Stimulated activated CD4-positive, alpha-beta T cell treated with anti-CD3 and anti-CD28 coated beads, Interleukin-4, amount 100 ng/mL, for 1 hour (primary cell): ENCODE measurements around the gene TMEM145.
"Not testable (repeated sequence)": the region's sequence is repeated elsewhere in the genome, so short reads cannot be mapped to it uniquely, and the experiment has no call there.

Experiments
- DNase-seq: peaks from one replicate; pipeline ENCODE4 v3.0.0-alpha.2; 2020

The TMEM145 gene

GRCh38 chr19:42339126-42339860 lies 26.2 kb downstream of the TMEM145 start:
- not testable (repeated sequence) for DNase-seq

GRCh38 chr19:42339922-42340321 lies 26.8 kb downstream of the TMEM145 start:
- DNase-seq = not testable (repeated sequence)

DNA sequence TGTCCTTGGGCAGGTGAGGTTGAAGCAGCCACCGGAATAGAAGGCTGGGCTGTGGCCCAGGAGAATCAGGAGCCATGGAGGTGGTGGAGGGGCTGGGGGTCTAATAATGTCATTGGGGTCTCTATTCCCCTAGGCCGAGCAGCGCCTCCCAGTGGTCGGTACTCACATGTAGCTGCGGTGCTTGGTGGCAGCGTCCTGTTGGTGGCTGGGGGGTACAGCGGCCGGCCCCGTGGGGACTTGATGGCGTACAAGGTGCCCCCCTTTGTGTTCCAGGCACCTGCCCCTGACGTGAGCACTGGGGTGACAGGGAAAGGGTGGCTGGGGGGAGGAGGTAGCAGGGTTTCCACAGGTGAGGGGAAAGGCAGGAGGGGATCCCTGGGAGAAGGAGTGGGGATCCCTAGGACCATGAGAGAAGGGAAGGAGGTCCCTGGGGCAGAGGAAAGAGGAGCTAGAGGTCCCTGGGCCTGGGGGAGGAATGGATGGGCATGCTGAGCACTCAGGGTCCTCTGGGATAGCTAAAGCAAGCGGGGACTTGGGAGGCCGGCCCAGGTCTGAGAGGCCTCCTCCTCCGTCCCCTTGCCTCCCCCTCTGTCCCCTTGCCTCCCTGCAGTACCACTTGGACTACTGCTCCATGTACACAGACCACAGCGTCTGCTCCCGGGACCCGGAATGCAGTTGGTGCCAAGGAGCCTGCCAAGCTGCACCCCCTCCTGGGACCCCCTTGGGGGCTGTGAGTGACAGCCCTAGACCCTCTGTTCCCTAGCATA lies 30.4 kb downstream of the TMEM145 start:
- DNase-seq = no peak

DNA sequence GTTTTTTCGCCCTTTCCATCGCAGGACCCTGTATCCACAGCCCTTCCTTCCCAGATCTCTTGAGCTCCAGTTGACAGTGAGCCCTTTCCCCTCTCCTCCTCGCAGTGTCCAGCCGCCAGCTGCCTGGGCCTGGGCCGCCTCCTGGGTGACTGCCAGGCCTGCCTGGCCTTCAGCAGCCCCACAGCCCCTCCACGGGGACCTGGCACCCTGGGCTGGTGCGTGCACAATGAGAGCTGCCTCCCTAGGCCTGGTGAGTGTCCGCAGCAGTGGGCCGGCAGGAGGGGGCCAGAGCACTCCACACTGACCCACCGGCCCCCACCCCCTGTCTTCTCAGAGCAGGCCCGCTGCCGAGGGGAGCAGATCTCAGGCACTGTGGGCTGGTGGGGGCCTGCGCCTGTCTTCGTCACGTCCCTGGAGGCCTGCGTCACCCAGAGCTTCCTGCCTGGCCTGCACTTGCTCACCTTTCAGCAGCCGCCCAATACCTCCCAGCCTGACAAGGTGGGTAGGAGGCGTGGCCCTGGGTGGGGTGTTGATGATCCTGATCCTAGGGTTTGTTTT lies 31.3 kb downstream of the TMEM145 start:
- no peak for DNase-seq

DNA sequence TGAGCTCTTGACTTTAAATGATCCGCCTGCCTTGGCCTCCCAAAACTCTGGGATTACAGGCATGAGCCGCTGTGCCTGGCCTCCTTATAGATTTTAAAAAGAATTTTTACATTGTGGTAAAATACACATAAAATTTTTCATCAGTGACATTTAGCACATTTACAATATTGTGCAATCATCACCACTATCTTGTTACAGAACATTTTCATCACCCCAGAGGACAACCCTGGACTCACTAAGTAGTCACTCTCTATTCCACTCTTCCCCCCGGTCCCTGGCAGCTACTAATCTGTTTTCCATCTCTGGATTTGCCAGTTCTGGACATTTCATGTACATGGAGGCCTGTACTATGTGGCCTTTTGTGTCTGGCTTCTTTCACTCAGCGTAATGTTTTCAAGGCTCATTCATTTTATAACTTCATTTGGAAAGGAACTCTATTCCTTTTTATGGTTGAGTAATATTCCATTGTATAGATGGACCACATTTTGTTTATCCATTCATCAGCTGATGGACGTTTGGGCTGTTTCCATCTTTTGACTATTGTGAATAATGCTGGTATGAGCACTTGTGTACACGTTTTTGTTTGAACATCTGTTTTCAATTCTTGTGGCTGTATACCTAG lies 32.2 kb downstream of the TMEM145 start:
- no peak for DNase-seq

DNA sequence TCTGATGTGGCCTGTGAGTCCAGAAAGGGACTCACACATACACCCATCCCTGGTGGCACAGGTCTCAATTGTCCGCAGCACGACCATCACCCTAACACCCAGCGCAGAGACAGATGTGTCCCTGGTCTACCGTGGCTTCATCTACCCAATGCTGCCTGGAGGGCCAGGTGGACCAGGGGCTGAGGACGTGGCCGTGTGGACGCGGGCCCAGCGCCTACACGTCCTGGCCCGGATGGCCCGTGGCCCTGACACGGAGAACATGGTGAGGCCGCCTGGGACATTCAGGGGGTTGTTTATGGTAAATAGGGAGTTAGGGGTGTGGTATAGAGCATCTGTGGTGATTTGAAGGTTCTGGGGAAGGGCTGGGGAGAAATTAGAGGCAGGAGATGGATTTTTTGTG lies 35.1 kb downstream of the TMEM145 start:
- DNase-seq = no peak

DNA sequence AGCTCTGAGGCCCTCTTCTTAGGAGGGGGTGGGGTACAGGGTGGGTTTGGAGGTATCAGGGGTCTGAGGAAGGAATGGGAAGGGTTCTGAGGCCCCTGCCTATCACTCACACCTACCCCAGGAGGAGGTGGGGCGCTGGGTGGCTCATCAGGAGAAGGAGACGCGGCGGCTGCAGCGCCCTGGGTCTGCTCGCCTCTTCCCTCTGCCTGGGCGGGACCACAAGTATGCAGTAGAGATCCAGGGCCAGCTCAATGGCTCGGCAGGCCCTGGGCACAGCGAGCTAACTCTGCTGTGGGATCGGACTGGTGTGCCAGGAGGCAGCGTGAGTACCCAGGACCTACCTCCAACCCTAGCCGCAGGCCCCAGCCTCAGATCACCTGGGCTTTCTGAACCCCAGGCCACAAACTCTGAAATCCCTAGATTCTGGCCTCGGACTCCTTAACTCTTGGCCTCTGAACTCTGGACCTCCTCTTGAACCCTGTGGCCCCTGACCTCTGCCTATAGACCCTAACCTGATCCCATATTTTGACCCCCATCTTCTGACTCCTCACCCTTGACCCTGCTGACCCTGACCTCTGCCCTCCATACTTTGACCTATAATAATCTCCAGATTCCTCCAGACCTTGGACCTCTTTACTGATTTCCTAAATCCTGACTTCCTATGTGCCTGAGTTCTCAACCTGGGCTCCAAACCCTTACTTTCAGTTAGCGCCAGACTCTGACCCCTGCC lies 36.4 kb downstream of the TMEM145 start:
- DNase-seq = no peak

DNA sequence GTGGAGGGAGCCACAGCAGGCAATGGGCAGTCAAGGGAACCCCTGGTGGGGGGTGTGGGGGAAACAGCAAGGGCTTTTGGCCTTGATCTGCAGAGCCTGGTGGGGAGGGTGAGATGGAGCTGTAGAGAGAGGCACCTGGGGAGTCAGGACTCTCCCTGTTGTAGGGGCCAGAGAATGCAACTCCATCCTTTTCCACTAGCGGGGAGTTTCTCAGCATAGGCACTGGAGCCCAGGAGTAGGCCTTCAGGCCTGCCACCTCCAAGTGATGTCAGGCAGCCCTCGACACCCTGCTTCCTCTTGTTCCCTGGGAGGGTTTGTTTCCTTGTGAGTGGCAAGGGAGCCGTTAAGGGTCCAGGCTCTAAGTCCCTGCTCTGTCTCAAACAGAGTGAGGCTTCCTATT lies 37.3 kb downstream of the TMEM145 start:
- DNase-seq = no peak

- no peak for DNase-seq
Observed at GRCh38 chr19:42351079-42351735, 38.1 kb downstream of the TMEM145 start.

DNA sequence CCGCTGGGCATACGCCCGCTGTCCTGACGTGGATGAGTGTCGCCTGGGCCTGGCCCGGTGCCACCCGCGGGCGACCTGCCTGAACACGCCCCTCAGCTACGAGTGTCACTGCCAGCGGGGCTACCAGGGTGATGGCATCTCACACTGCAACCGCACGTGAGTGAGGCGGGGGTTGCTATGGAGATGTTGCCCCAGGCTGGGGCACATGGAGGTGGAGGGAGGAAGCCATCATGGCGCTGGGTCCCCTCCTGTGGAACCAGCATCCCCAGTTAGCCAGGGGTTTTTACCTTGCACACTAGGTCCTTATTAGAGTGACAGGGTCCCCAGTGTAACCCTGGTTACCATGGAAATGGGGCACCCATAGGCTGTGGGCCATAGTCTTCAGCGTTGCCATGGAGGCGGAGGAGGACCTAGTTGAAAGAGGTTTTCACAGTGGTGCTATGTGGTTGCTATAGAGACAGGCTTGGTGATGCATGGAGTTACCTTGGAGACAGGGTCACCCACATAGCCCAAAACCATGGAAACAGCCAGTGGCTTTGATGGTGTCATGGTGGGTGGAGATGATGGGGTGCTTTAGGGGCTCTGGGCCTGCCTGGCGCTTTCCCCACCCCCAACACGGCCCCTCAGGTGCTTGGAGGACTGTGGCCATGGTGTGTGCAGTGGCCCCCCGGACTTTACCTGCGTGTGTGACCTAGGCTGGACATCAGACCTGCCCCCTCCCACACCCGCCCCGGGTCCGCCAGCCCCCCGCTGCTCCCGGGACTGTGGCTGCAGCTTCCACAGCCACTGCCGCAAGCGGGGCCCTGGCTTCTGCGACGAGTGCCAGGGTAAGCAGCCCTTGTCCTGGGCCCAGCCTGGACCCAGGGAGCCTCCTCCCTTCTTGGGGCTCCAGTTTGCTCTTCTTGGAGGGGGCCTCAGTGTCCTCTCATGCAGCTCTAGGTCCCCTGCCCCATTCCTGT lies 39.5 kb downstream of the TMEM145 start:
- no peak for DNase-seq

DNA sequence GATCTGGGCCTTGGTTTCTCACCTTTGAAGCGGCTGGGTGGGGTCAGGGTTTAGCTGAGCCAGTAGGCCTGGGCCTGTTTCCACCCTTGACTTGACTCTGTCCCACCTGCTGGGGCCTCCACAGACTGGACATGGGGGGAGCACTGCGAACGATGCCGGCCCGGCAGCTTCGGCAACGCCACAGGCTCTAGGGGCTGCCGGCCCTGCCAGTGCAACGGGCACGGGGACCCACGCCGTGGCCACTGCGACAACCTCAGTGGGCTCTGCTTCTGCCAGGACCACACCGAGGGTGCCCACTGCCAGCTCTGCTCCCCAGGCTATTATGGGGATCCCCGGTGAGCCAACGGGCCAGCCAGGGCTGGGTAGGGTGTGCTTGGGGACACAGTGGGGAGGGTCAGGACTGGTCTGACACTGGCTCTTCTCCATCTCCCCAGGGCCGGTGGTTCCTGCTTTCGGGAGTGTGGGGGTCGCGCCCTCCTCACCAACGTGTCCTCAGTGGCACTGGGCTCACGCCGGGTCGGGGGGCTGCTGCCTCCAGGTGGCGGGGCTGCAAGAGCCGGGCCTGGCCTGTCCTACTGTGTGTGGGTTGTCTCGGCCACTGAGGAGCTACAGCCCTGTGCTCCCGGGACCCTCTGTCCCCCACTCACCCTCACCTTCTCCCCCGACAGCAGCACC lies 40.4 kb downstream of the TMEM145 start:
- no peak for DNase-seq

DNA sequence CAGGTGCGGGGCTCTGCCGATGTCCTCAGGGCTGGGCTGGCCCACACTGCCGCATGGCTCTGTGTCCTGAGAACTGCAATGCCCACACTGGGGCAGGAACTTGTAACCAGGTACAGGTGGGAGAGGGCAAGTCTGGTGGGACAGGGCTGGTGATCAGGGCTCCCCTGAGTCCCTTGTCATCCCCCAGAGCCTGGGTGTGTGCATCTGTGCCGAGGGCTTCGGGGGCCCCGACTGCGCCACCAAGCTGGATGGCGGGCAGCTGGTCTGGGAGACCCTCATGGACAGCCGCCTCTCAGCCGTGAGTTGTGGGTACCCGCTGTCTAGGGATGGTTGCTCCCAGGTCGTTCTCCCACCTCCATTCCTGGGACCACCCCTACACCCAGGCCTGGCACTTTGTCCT lies 42.8 kb downstream of the TMEM145 start:
- DNase-seq = no peak

DNA sequence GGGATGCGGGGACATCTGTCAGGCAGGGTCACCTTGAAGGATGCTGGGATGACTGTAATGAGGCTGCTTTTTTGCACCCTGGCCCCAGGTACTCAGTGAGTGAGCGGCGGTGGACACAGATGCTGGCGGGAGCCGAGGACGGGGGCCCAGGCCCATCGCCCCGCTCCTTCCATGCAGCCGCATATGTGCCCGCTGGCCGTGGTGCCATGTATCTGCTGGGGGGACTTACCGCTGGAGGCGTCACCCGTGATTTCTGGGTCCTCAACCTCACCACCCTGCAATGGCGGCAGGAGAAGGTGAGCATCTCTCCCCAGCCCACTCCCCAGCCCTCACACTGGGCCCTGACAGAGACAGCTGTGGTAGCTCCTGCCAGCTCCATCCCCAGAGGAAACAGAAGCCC lies 43.6 kb downstream of the TMEM145 start:
- DNase-seq = no peak

GRCh38 chr19:42357290-42357689 lies 44.2 kb downstream of the TMEM145 start:
- DNase-seq = no peak

DNA sequence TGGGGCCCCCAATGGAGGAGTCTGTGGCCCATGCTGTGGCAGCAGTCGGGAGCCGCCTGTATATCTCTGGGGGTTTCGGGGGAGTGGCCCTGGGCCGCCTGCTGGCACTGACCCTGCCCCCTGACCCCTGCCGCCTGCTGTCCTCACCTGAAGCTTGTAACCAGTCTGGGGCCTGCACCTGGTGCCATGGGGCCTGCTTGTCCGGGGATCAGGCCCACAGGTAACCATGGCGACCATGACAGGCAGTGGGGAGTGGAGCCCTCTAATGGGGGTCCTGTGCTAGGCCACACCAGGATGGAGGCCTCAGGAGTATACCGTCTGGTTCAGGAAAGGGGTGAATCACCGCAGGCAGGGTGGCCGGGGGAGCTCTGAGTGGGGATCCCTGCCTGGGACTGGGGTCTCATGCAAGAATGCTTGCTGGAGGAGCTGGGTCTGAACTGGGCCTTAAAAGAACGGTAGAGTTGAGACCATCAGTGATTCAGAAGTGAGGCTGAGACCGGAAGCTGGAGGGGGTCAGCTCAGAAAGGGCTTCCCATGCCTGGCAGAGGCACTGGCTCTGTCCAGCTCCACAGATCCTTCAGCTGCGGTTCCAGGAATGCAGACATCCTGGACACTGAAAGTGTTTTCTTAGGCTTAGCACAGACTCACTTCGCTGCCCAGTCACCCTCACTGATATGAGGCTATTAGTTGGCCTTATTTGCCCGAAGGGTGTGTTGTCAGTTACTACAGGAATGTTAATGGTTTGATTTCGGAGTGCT lies 47.9 kb downstream of the TMEM145 start:
- no peak for DNase-seq

GRCh38 chr19:42361545-42361910 lies 48.4 kb downstream of the TMEM145 start:
- DNase-seq = no peak

DNA sequence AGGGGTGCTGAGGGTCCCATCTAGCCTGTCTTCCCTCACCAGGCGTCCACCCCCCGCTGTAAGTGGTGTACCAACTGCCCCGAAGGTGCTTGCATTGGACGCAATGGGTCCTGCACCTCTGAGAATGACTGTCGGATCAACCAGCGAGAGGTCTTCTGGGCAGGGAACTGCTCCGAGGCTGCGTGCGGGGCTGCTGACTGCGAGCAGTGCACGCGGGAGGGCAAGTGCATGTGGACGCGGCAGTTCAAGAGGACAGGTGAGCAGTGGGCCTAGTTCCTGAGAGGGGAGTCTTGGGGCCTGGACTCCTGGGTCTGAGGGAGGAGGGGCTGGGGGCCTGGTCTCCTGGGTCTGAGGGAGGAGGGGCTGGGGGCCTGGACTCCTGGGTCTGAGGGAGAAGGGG lies 49.2 kb downstream of the TMEM145 start:
- DNase-seq = no peak

GRCh38 chr19:42362891-42363440 lies 49.9 kb downstream of the TMEM145 start:
- DNase-seq = no peak

- no peak for DNase-seq
Observed at GRCh38 chr19:42363614-42364346, 50.7 kb downstream of the TMEM145 start.
